ENCODE data around the gene MYOT. TPM values are rescaled to one million over a fixed set of nuclear protein-coding genes. Genes with fewer than 3 reads are reported as not detected.

MYOT gene
- total RNA-seq (2014; rRNA removed; shearing (Covaris generic); ENCODE audit: low replicate concordance) = not detected in 2 replicates

- in situ Hi-C loops (cut with HindIII; ENCODE audit: low pct_unique_long_range_greater_than_20kb, low sequenced_read_pairs) = no loop called here
- DNase-seq (ENCODE audit: low read depth) = no peak
These were observed at the start of gene MYOT for GRCh38 chr5:137867664-137868063. MYOT (plus strand) TSS chr5:137867860; CDS start chr5:137870652, 2,792 bp downstream.

DNA sequence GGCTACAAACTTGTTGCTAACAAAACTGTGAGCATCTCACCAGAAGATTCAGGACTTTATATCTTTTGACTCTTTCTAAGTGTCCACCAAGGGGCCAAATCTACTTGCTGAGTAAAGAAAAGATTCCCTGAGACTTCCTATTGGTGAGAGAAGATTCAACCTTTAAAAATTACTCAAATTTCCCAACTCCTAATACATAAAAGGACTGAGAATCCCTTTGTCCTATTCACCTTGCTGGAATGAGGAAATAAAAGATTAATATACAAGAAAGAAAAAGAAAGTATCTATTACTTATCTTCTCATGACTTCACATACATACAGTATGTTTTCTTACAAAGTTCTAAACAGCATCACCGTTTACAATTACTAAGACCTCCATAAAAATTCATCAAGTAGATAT lies 47.9 kb upstream of the MYOT start:
- in situ Hi-C loops (cut with HindIII; ENCODE audit: low pct_unique_long_range_greater_than_20kb, low sequenced_read_pairs) = no loop called here
- no peak for DNase-seq (ENCODE audit: low read depth)

GRCh38 chr5:137822158-137822764 lies 45.4 kb upstream of the MYOT start:
- in situ Hi-C loops (cut with HindIII; ENCODE audit: low pct_unique_long_range_greater_than_20kb, low sequenced_read_pairs) = no loop called here
- peak; percentile 29 for DNase-seq (ENCODE audit: low read depth)

DNA sequence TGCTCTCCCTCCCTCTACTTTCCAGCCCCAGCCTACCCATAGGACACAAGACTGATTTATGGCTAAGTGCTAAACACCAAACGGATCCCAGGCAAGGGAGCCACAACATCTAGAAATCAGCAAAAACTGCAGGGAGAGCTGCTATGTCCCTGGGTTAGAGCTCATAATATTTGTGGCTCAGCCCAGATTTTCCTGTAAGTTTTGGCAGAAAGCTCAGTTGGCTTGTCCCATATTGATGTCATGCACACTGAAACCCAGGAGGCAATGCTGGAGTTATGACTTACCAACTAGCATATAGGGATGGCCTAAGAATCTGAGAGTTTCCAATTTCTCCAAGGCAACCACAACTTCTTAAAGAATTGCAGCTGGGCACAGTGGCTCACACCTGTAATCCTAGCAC lies 44.7 kb upstream of the MYOT start:
- in situ Hi-C loops (cut with HindIII; ENCODE audit: low pct_unique_long_range_greater_than_20kb, low sequenced_read_pairs) = no loop called here
- DNase-seq (ENCODE audit: low read depth) = no peak

- in situ Hi-C loops (cut with HindIII; ENCODE audit: low pct_unique_long_range_greater_than_20kb, low sequenced_read_pairs) = no loop called here
- no peak for DNase-seq (ENCODE audit: low read depth)
These were observed 42.5 kb upstream of the MYOT start for GRCh38 chr5:137825165-137825564.

DNA sequence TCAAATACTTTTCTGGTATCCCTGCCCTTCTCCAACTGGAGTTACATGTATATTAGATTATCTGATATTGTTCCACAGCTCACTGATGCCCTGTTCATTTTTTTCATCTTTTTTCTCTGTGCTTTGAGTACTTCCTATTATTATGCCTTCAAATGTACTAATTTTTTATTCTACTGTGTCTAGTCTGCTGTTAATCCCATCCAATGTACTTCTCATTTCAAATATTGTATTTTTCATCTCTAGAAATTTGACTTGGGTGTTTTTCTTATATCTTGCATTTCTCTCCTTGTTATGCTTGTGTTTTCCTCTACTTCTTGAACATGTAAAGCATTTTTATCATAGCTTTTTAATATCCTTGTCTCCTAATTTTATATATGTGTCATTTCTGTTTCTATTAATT lies 41.6 kb upstream of the MYOT start:
- in situ Hi-C loops (cut with HindIII; ENCODE audit: low pct_unique_long_range_greater_than_20kb, low sequenced_read_pairs) = no loop called here
- DNase-seq (ENCODE audit: low read depth) = no peak

DNA sequence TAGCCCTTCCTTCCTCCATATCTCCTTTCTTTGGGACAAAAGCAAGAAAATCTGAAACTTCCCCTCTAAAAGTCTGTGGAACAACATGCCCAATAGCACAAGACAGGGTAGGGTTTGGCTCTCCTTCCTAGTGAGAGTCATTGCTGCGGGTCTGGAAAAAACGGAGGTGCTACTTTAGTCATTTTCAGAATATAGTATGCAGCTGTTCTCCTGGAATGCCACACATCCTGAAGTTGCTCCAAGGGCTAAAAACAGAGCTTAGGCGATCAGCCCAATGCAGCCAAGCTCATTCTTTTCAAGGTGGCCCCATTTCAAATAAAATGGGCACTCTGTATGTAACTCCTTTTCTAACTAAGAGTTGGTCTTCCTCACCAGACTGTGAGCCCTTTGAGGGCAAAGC lies 39.5 kb upstream of the MYOT start:
- no peak for DNase-seq (ENCODE audit: low read depth)
- in situ Hi-C loops (cut with HindIII; ENCODE audit: low pct_unique_long_range_greater_than_20kb, low sequenced_read_pairs) = no loop called here

GRCh38 chr5:137828664-137829063 lies 39.0 kb upstream of the MYOT start:
- in situ Hi-C loops (cut with HindIII; ENCODE audit: low pct_unique_long_range_greater_than_20kb, low sequenced_read_pairs) = no loop called here
- DNase-seq (ENCODE audit: low read depth) = no peak

GRCh38 chr5:137831105-137831504 lies 36.6 kb upstream of the MYOT start:
- DNase-seq (ENCODE audit: low read depth) = no peak
- in situ Hi-C loops (cut with HindIII; ENCODE audit: low pct_unique_long_range_greater_than_20kb, low sequenced_read_pairs) = no loop called here

DNA sequence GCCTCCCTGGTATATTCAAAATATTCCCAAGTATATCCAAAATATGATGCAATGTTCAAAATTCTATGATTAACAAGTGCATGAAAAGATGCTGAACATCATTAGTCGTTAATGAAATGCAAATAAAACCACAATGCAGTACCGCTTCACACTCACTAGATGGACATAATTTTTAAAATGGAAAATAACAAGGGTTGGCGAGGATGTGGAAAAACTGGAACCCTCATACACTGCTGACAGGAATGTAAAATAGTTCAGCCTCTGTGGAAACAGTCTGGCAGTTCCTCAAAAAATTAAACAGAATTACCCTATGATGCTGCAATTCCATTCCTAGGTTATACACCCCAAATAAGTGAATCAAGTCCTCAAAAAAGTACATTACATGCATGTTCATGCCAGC lies 36.1 kb upstream of the MYOT start:
- no peak for DNase-seq (ENCODE audit: low read depth)
- in situ Hi-C loops (cut with HindIII; ENCODE audit: low pct_unique_long_range_greater_than_20kb, low sequenced_read_pairs) = no loop called here

- DNase-seq (ENCODE audit: low read depth) = no peak
- in situ Hi-C loops (cut with HindIII; ENCODE audit: low pct_unique_long_range_greater_than_20kb, low sequenced_read_pairs) = no loop called here
These were observed 35.2 kb upstream of the MYOT start for GRCh38 chr5:137832416-137832815.

DNA sequence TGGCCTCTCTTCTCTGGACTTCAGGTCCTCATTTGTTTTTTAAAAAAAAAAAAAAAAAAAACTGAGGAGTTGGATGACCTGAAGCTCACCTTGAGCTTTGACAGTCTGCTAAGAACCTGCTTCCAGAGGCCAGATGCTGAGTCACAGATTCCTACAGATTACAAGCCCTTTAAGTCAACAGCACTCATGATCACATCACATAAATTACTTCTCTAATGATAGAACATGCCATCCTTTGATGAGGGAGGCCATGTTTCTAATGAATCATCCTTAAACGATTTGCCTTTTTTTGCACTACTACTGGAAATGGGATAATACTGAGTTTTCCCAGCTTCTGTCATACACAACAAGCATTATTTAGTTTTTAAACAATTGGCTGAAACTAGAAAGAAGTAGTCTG lies 34.2 kb upstream of the MYOT start:
- in situ Hi-C loops (cut with HindIII; ENCODE audit: low pct_unique_long_range_greater_than_20kb, low sequenced_read_pairs) = no loop called here
- DNase-seq (ENCODE audit: low read depth) = peak; percentile 84

DNA sequence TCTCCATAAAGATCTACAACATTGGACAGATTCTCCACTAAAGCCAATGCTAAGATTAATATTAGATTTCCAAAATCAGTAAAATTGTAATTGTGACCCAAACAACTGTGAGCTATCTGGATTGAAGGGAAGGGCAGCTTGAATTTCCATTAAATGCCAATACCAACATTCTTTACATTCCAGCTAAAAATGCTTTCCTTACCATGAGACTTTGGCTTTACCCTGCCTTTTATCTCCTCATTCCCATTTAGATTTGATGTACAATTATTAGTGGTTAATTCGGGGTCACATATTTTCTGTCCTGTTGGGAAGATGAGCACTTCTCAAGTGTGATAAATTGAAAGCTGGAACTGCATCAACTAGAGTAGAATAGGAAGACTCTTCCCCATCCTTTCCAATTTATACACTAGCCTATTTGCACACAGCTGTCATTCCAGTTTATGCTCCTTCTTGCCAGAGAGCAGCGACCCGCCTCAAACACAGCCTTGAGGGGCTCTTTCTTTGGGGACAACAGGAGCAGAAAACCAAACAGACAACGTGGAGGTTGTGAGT lies 33.1 kb upstream of the MYOT start:
- peak; percentile 12 for DNase-seq (ENCODE audit: low read depth)
- in situ Hi-C loops (cut with HindIII; ENCODE audit: low pct_unique_long_range_greater_than_20kb, low sequenced_read_pairs) = no loop called here

- no peak for DNase-seq (ENCODE audit: low read depth)
- in situ Hi-C loops (cut with HindIII; ENCODE audit: low pct_unique_long_range_greater_than_20kb, low sequenced_read_pairs) = no loop called here
These were observed 31.4 kb upstream of the MYOT start for GRCh38 chr5:137836298-137836697.

GRCh38 chr5:137836997-137837396 lies 30.7 kb upstream of the MYOT start:
- in situ Hi-C loops (cut with HindIII; ENCODE audit: low pct_unique_long_range_greater_than_20kb, low sequenced_read_pairs) = no loop called here
- DNase-seq (ENCODE audit: low read depth) = no peak

GRCh38 chr5:137837491-137838394 lies 29.9 kb upstream of the MYOT start:
- DNase-seq (ENCODE audit: low read depth) = no peak
- in situ Hi-C loops (cut with HindIII; ENCODE audit: low pct_unique_long_range_greater_than_20kb, low sequenced_read_pairs) = no loop called here

DNA sequence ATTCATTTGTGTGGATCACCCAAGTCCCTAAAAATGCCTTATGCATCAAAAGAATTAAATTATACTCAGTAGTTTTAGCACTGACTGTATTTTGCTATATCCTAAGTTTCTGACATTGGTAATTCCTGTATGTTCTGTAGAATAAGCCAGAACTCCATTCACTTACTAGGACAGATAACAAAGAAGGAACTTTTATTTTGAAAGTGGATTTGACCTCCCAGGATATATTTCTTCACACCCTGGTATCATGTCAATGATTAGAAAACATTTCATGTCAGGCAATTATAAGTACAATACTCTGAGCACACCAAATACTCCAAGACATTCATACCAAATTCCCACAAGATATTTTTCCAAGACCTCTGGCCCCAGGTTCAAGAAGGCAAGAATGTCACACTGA lies 28.7 kb upstream of the MYOT start:
- DNase-seq (ENCODE audit: low read depth) = no peak
- in situ Hi-C loops (cut with HindIII; ENCODE audit: low pct_unique_long_range_greater_than_20kb, low sequenced_read_pairs) = no loop called here

DNA sequence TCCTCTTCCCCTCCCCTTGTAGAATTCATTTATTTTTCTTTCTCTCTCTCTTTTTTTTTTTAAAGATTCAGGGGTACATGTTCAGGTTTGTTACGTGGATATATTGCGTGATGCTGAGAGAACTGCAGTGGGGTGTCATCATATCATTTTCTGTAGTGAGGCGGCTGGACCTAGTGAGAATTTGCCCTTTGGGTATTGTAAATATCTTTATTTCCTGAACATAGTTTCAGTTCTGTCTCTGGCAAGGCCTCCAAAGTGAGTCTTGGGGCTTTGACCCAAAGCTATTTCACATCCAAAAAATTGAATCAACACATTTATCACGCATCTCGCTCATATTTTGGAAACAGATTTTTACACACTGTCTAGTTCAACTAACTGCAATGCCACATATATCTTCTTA lies 25.4 kb upstream of the MYOT start:
- DNase-seq (ENCODE audit: low read depth) = no peak
- in situ Hi-C loops (cut with HindIII; ENCODE audit: low pct_unique_long_range_greater_than_20kb, low sequenced_read_pairs) = no loop called here

DNA sequence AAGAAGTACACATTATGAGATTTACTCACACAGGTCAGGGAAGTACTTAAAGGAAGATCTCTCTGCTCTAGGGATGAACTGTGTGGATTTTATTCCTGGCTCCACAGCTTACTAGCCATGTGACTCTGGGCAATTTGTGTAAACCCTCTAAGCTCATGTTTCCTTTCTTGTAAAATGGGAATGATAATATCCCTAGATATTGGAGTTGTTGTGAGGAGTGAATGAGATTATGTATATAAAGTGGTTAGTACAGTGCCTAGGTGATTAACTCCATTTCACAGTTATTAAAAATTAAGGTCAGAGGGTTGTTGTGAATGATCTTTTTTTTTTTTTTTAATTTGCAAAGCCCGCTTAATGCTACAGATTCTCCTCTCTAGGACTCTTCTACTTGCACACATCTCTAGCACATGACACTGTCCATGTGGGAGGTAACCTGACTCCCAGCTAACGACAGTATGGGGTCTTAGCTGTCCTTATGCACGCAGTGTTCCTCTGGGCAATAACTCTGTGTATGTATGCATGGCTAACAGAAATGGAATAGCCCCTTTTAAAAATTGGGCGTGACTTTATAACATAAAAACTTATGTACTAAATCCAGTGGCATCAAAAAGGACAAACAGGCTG lies 23.9 kb upstream of the MYOT start:
- in situ Hi-C loops (cut with HindIII; ENCODE audit: low pct_unique_long_range_greater_than_20kb, low sequenced_read_pairs) = no loop called here
- no peak for DNase-seq (ENCODE audit: low read depth)
